Adrenal gland (tissue), 12 donors: ENCODE results near the gene SMYD5. TPM values are rescaled to one million over a fixed set of nuclear protein-coding genes. Genes with fewer than 3 reads are reported as not detected.

Experiments used
- DNase-seq, 7 donors: peaks; one replicate each; pipeline ENCODE4 v3.0.0-alpha.2; 2019 to 2020
- H3K27ac ChIP-seq, 5 donors: fragments of 200-600 bp; sonication (generic) in 4 of 5; 1 replicate in 3 of 5; 2 replicates in 2 of 5; pipeline versions ENCODE4 v1.5.1 to v1.8.0; 2016 to 2020; ENCODE audit warnings: mild to moderate bottlenecking in 1 of 5
- H3K27me3 ChIP-seq: fragments of 200-600 bp; 2 replicates; pipeline ENCODE4 v1.8.0; 2021
- H3K36me3 ChIP-seq, 2 donors: fragments of 200-600 bp; replicated peaks in 1 of 2; 1 replicate in 1 of 2; 2 replicates in 1 of 2; pipeline versions ENCODE4 v1.5.1 to v1.8.0; 2018 to 2022
- H3K4me1 ChIP-seq, 2 donors: fragments of 200-600 bp; replicated peaks in 1 of 2; 1 replicate in 1 of 2; 2 replicates in 1 of 2; pipeline versions ENCODE4 v1.5.1 to v1.8.0; 2018 to 2021
- H3K4me3 ChIP-seq, 4 donors: fragments of 200-600 bp; sonication (generic) in 3 of 4; one replicate each; pipeline ENCODE4 v1.5.1; 2016 to 2018
- H3K9me3 ChIP-seq, 3 donors: fragments of 200-600 bp; sonication (generic) in 1 of 3; replicated peaks in 1 of 3; 1 replicate in 2 of 3; 2 replicates in 1 of 3; pipeline versions ENCODE4 v1.5.1 to v1.8.0; 2016 to 2021
- CTCF ChIP-seq, 6 experiments: fragments of 450-650 bp in 4 of 6; fragments of 200-600 bp in 2 of 6; sonication (generic) in 1 of 6; IDR thresholded peaks; 1 replicate in 5 of 6; 2 replicates in 1 of 6; pipeline versions ENCODE4 v1.5.1 to v1.8.0; 2016 to 2021; ENCODE audit warnings: antibody characterized with exemption in 6 of 6, mild to moderate bottlenecking in 2 of 6, moderate library complexity in 1 of 6
- POLR2A ChIP-seq, 2 donors: fragments of 450-650 bp; IDR thresholded peaks; one replicate each; pipeline ENCODE4 v1.6.1; 2017; ENCODE audit warnings: antibody characterized with exemption in 2 of 2, mild to moderate bottlenecking in 2 of 2, moderate library complexity in 1 of 2
- WGBS, 4 donors: extraction: QIAGEN DNeasy Blood & Tissue Kit in 2 of 4; methylation state at CpG; one replicate each; pipeline versions ENCODE4 v1.1.5 to v1.1.7; 2013 to 2017; 5-methylcytosine and 5-hydroxymethylcytosine counted together
- intact Hi-C, 2 donors: fragments of 100-400 bp; cut with DNase I; formaldehyde crosslinking; loops; one replicate each; pipeline versions ENCODE4 v1.14.1 to v1.15.0; 2022 to 2023
- polyA plus RNA-seq, 3 donors: library from polyadenylated mRNA; stranded (reverse); fragments of 200-250 nt in 2 of 3; fragments of 350-450 nt in 1 of 3; fragmentation: Illumina TruSeq in 1 of 3; extraction: RNeasy Lipid Tissue Mini Kit (QIAGEN cat#74804) in 1 of 3; gene quantifications; one replicate each; pipeline ENCODE4 v1.2.3, GENCODE V29; 2013 to 2014
- total RNA-seq, 9 donors: library from RNA; depleted of rRNA in 4 of 9; stranded (reverse); fragments of >200 nt in 4 of 9; fragments of 120-200 nt in 1 of 9; fragmentation: NEBNext Ultra II Directional in 1 of 9; extraction: Animal tissue kit (Norgen Biotek cat#: 25700) in 1 of 9; gene quantifications; one replicate each; pipeline versions ENCODE4 v1.1.0 to v1.2.4, GENCODE V29; 2013 to 2023
- donor health status: healthy with polysubstance abuse.
- donor health status: Bipolar disorder and iron deficiency.
- donor health status: DM: yes; HTN: yes; CAD: no.
- donor health status: DM: no; HTN: no; CAD: no.
- donor health status: DM: no; HTN: no; CAD: no.
- donor health status: DM: yes; HTN: yes; CAD: no.

SMYD5 gene
- total and polyA plus RNA-seq, 12 donors = 8.7 to 45.4 (median 28.1) TPM

DNA sequence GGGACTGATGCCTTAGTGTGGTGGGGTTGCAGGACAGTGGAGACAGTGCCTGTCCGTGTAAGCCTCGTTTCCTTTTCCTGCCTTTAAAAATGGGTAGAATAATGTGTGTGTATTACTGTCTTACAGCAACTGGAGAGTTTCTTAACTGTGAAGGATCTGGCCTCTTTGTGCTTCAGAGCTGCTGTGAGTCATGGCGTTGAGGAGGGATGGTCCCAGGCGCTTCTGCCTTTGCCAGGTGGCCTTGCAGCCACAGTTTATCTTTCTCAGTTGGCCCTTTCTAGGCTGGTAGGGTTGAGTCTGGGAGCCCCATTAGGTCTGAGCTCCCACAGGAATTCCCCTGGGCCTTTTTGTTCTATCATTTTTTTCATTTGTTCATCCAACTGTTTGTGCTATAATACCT, 9.8 kb downstream of the SMYD5 start:
- Histone ChIP-seq H3K4me1 (no peaks in the 10 kb centered on the region), H3K27ac (peak overlapping the region in 1 of 5 donors; percentile 21), H3K9me3 (no peaks in the 10 kb centered on the region), H3K36me3 (peaks cover 0 to 43% of the 10 kb centered on the region in 2 donors), H3K4me3 (no peak overlapping the region), H3K27me3 (no peaks in the 10 kb centered on the region)
- intact Hi-C loops = no loop called here
- 62 to 66% (median 65%) methylated on average over 4 of the region's 4 CpGs for WGBS, 4 donors
- TF ChIP-seq CTCF (IDR thresholded peaks at IDR 0.05) (no peak), POLR2A (IDR thresholded peaks at IDR 0.05) (no peak)
- DNase-seq = peak in 4 of 7 donors; percentile 52 to 62 (median 60)

DNA sequence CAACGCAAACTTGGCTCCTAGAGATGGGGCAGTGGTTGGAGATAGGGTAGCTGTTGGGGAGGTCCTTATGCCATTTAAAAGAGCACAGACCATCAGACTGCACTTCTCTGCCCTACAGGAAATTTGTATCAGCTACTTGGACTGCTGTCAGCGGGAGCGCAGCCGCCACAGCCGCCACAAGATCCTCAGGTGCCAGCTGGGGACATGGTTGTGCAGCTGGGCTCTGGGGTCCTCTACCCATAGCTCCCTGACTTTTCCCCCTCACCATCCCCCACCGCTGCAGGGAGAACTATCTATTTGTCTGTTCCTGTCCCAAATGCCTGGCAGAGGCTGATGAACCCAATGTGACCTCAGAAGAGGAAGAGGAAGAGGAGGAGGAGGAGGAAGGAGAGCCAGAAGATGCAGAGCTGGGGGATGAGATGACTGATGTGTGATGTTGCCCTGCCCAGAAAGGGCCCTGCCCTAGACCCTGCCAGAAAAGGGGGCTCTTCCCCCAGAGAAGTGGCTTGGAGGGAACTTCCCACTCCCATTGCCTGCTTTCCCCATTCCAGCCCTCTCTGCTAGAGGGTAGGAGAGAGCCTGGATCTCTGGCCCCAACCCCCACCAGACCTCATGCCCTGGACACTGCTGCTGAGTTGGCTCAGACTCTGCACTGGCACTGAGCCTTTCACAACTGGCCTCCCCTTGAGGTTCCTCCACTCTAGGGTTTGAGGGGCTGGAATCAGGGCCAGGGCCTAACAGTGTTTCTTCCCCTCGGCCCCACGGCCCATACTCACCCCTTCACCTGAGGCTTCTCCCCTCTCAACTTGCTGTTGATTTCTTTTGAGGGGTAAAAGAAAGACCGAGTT, 11.7 kb downstream of the SMYD5 start:
- no peak for DNase-seq
- Histone ChIP-seq H3K4me1 (no peaks in the 10 kb centered on the region), H3K27ac (no peak overlapping the region), H3K27me3 (no peaks in the 10 kb centered on the region), H3K36me3 (peaks cover 0 to 46% of the 10 kb centered on the region in 2 donors), H3K9me3 (no peaks in the 10 kb centered on the region), H3K4me3 (no peak overlapping the region)
- intact Hi-C loops = no loop called here
- 77 to 87% (median 81%) methylated on average over 8 to 9 of the region's 9 CpGs for whole genome bisulfite sequencing, 4 donors
- TF ChIP-seq POLR2A (IDR thresholded peaks at IDR 0.05) = no peak
- no peak for TF ChIP-seq CTCF (IDR thresholded peaks at IDR 0.05)

DNA sequence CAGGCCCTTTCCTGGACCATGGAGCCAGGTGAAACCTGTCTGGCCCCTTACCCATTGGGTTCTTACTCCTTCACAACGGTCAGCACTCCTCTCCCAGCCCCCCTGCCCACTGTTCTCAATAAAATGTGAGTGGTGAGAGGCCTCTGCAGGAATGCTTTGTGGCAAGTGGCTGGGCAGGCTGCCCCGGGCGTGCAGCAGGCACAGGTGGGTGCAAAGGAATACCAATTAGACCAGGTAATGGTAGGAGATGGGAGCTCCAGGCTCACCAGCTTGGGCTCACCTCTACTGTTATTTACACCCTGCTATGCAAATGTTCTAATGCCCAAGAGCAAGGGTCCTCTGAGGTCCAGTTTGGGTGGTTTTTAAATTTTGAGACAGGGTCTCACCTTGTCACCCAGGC, 13.0 kb downstream of the SMYD5 start:
- H3K4me1 ChIP-seq = no peaks in the 10 kb centered on the region
- H3K4me3 ChIP-seq = no peak overlapping the region
- no peaks in the 10 kb centered on the region for H3K9me3 ChIP-seq
- H3K27me3 ChIP-seq = no peaks in the 10 kb centered on the region
- peaks cover 0 to 40% of the 10 kb centered on the region in 2 donors for H3K36me3 ChIP-seq
- intact Hi-C loops = no loop called here
- TF ChIP-seq CTCF (IDR thresholded peaks at IDR 0.05) = no peak
- no peak for TF ChIP-seq POLR2A (IDR thresholded peaks at IDR 0.05)
- WGBS, 4 donors = 85 to 94% (median 92%) methylated on average over 3 of the region's 3 CpGs
- DNase-seq = no peak
- H3K27ac ChIP-seq = no peak overlapping the region

DNA sequence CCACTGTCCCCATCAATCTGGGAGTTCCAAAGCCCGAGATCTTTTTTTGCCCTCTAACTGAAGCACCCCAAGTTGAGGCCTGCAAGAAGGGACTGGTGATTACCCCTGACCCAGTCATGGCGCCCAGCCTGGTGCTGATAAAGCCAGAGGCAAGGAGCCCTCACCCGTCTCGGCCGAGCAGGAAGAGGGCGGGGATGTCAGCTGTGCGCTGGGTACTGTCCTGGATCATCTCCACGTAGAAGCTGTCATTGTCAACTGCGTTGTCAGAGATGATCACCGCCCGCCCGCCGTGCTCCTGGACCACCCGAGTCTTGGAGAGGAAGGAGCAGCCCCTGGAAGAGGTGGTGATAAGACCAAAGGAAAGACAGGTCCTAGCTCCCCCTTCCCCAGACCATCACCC, 14.6 kb downstream of the SMYD5 start:
- no peaks in the 10 kb centered on the region for H3K9me3 ChIP-seq
- H3K36me3 ChIP-seq = peaks cover 0 to 31% of the 10 kb centered on the region in 2 donors
- no peaks in the 10 kb centered on the region for H3K27me3 ChIP-seq
- peaks cover 5 to 7% of the 10 kb centered on the region in 2 donors for H3K4me1 ChIP-seq
- no peak for DNase-seq
- 87 to 95% (median 91%) methylated on average over 10 to 14 of the region's 14 CpGs for WGBS, 4 donors
- H3K4me3 ChIP-seq = no peak overlapping the region
- intact Hi-C loops = no loop called here
- H3K27ac ChIP-seq = no peak overlapping the region
- TF ChIP-seq POLR2A (IDR thresholded peaks at IDR 0.05) (no peak), CTCF (IDR thresholded peaks at IDR 0.05) (no peak)
